Prostate gland (tissue), 2 donors: ENCODE results near the gene KDM5A.

Experiments
- CTCF ChIP-seq, 4 experiments: fragments of 200-600 bp in 2 of 4; fragments of 450-650 bp in 2 of 4; sonication (generic) in 2 of 4; IDR thresholded peaks; 1 replicate in 3 of 4; 2 replicates in 1 of 4; pipeline ENCODE4 v1.5.1; 2016 to 2019; ENCODE audit warnings: antibody characterized with exemption in 4 of 4, mild to moderate bottlenecking in 2 of 4, moderate library complexity in 2 of 4
- POLR2A ChIP-seq: fragments of 450-650 bp; IDR thresholded peaks from one replicate; pipeline ENCODE4 v1.6.1; 2016; ENCODE audit warnings: antibody characterized with exemption, mild to moderate bottlenecking
- POLR2AphosphoS5 ChIP-seq: sonication (generic); formaldehyde crosslinking; IDR thresholded peaks from one replicate; pipeline ENCODE4 v1.6.1; 2017; ENCODE audit warnings: antibody characterized with exemption

DNA sequence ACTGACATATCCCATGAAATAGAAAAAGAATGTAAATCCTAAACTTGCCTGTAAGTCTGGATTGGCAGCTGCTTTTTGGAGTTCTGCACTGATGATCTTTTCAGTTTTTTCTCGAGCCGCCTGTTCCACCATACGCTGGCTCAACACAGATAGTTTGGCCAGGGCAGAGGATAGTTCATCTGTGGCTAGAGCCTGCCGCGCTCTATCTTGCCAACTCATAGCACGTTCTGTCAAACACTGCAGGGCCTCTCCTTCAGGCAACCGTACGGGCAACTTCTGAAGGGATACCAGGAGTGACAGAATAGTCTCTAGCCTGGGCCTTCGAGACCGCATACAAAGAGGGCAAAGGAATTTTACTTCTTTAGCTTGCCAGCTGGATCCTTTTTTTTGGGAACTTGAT lies 81.7 kb downstream of the KDM5A start:
- TF ChIP-seq CTCF (IDR thresholded peaks at IDR 0.05) (no peak), POLR2A (no peak), POLR2AphosphoS5 (no peak)
